B cell (primary cell): ENCODE measurements around the gene GTF2H4. TPM values are rescaled to one million over a fixed set of nuclear protein-coding genes. Genes with fewer than 3 reads are reported as not detected.

Experiments used
- ATAC-seq: fragments of 200-7000 bp; cut with Tn5 transposase; one replicate; pipeline ENCODE4 v1.10.0; 2021; ENCODE audit warnings: low read depth, mild to moderate bottlenecking, moderate number of reproducible peaks, moderate library complexity
- CTCF ChIA-PET: fragments of 350-600 bp; sonication (Branson Sonifier 250); formaldehyde crosslinking; loops from one replicate; lab custom pipeline; 2021; ENCODE audit warnings: antibody characterized with exemption, inconsistent platforms; lab: Charles Lee
- POLR2A ChIA-PET: fragments of 350-600 bp; sonication (Branson Sonifier 250); formaldehyde crosslinking; loops from one replicate; lab custom pipeline; 2021; ENCODE audit warnings: antibody characterized with exemption; lab: Charles Lee
- DNase-seq: peaks from one replicate; pipeline ENCODE4 v3.0.0; 2013
- H2AFZ ChIP-seq: 2 replicates; pipeline ENCODE4 v1.6.1; 2012; ENCODE audit warnings: mild to moderate bottlenecking, low read depth, low read length; ENCODE audit not compliant: insufficient read depth, poor library complexity, severe bottlenecking
- H3K27ac ChIP-seq, 2 donors: 1 replicate in 1 of 2; 2 replicates in 1 of 2; pipeline ENCODE4 v1.5.1; 2012 to 2013; ENCODE audit warnings: low read length in 2 of 2, mild to moderate bottlenecking in 2 of 2, moderate library complexity in 1 of 2
- H3K27me3 ChIP-seq, 4 experiments: fragments of 200-600 bp in 1 of 4; sonication (generic) in 1 of 4; replicated peaks in 1 of 4; 1 replicate in 2 of 4; 2 replicates in 2 of 4; pipeline versions ENCODE4 v1.6.1 to v1.7.0; 2013 to 2016; ENCODE audit warnings: low read length in 3 of 4, mild to moderate bottlenecking in 2 of 4, mixed read lengths in 1 of 4, moderate library complexity in 1 of 4; ENCODE audit not compliant: insufficient read depth in 4 of 4, control insufficient read depth in 3 of 4; ENCODE audit errors: control extremely low read depth in 1 of 4
- H3K36me3 ChIP-seq, 2 experiments: replicated peaks in 1 of 2; 1 replicate in 1 of 2; 2 replicates in 1 of 2; pipeline versions ENCODE4 v1.6.1 to v1.7.1; 2013; ENCODE audit warnings: low read length in 1 of 2; ENCODE audit not compliant: insufficient read depth in 2 of 2, control insufficient read depth in 1 of 2; ENCODE audit errors: control extremely low read depth in 1 of 2, extremely low read depth in 1 of 2
- H3K4me1 ChIP-seq, 2 donors: fragments of 200-600 bp in 1 of 2; sonication (generic) in 1 of 2; 1 replicate in 1 of 2; 2 replicates in 1 of 2; pipeline versions ENCODE4 v1.5.1 to v1.6.1; 2013 to 2017; ENCODE audit warnings: low read length in 2 of 2; ENCODE audit not compliant: control insufficient read depth in 2 of 2, insufficient read depth in 2 of 2
- H3K4me2 ChIP-seq: replicated peaks from 2 replicates; pipeline ENCODE3; 2012; ENCODE audit warnings: mild to moderate bottlenecking, low read depth, low read length; ENCODE audit not compliant: poor library complexity, severe bottlenecking
- H3K4me3 ChIP-seq, 5 experiments: fragments of 200-600 bp in 1 of 5; sonication (generic) in 1 of 5; 1 replicate in 3 of 5; 2 replicates in 2 of 5; pipeline versions ENCODE4 v1.5.1 to v1.7.0; 2011 to 2016; ENCODE audit warnings: low read length in 4 of 5, mild to moderate bottlenecking in 4 of 5, low read depth in 2 of 5, control low read depth in 1 of 5, moderate library complexity in 1 of 5; ENCODE audit not compliant: insufficient read depth in 1 of 5; ENCODE audit errors: control extremely low read depth in 1 of 5, extremely low read depth in 1 of 5
- H3K79me2 ChIP-seq: fragments of 200-600 bp; sonication (generic); one replicate; pipeline ENCODE4 v1.6.0; 2016; ENCODE audit warnings: low read length; ENCODE audit not compliant: control insufficient read depth, insufficient read depth
- H3K9ac ChIP-seq: fragments of 200-600 bp; sonication (generic); 2 replicates; pipeline ENCODE4 v1.6.1; 2017; ENCODE audit warnings: mild to moderate bottlenecking, low read length, moderate library complexity
- H3K9me3 ChIP-seq, 3 donors: one replicate each; pipeline versions ENCODE4 v1.6.1 to v1.7.1; 2013; ENCODE audit warnings: low read length in 2 of 3; ENCODE audit not compliant: control insufficient read depth in 2 of 3, insufficient read depth in 1 of 3; ENCODE audit errors: control extremely low read depth in 1 of 3
- H4K20me1 ChIP-seq: 2 replicates; pipeline ENCODE4 v1.6.0; 2012; ENCODE audit warnings: mild to moderate bottlenecking, low read length; ENCODE audit not compliant: insufficient read depth, control insufficient read depth, poor library complexity, severe bottlenecking
- H3K27ac Mint-ChIP-seq: one replicate; pipeline ENCODE4 v1.8.0; 2021; ENCODE audit warnings: mixed read lengths
- H3K27me3 Mint-ChIP-seq: one replicate; pipeline ENCODE4 v1.8.0; 2021; ENCODE audit warnings: mixed read lengths
- H3K4me1 Mint-ChIP-seq: one replicate; pipeline ENCODE4 v1.8.0; 2021; ENCODE audit warnings: mixed read lengths
- H3K4me3 Mint-ChIP-seq: one replicate; pipeline ENCODE4 v1.8.0; 2021; ENCODE audit warnings: mixed read lengths
- H3K9me3 Mint-ChIP-seq: one replicate; pipeline ENCODE4 v1.8.0; 2022; ENCODE audit warnings: mixed read lengths; ENCODE audit not compliant: insufficient read depth
- CTCF ChIP-seq: fragments of 200-600 bp; IDR thresholded peaks from one replicate; pipeline ENCODE4 v1.8.0; 2022; ENCODE audit warnings: antibody characterized with exemption, mild to moderate bottlenecking
- EZH2 ChIP-seq: IDR thresholded peaks from 2 replicates; pipeline ENCODE4 v1.6.1; 2012; ENCODE audit warnings: borderline replicate concordance, low read depth, mild to moderate bottlenecking, moderate library complexity, low read length; ENCODE audit not compliant: insufficient read depth, poor library complexity, severe bottlenecking
- WGBS: methylation state at CpG from one replicate; pipeline ENCODE4 v1.1.5; 2013; ENCODE audit warnings: missing lambda C conversion rate; ENCODE audit not compliant: insufficient coverage; 5-methylcytosine and 5-hydroxymethylcytosine counted together
- intact Hi-C: fragments of 100-400 bp; cut with micrococcal nuclease; formaldehyde crosslinking; loops from one replicate; pipeline ENCODE4 v1.10.0; 2022
- polyA plus RNA-seq: library from polyadenylated mRNA; depleted of rRNA; stranded (reverse); fragments of >200 nt; gene quantifications from 2 replicates; pipeline ENCODE4 v1.2.3, GENCODE V29; 2012
- total RNA-seq, 2 donors: library from RNA; stranded (reverse); fragments of 120-200 nt in 1 of 2; gene quantifications; 1 replicate in 1 of 2; 2 replicates in 1 of 2; pipeline versions ENCODE4 v1.2.3 to v1.2.4, GENCODE V29; 2013 to 2022

The GTF2H4 gene
- total and polyA plus RNA-seq, 2 donors (not counting 1 experiment from before 2014, with no cell fraction given), result 30.2 to 38.4 TPM

GRCh38 chr6:30937265-30937664 lies 29.3 kb downstream of the GTF2H4 start:
- H3K9ac ChIP-seq, result no peak overlapping the region
- Mint-ChIP-seq H3K4me1 (no peaks in the 10 kb centered on the region), H3K27me3 (peaks cover 38% of the 10 kb centered on the region), H3K4me3 (no peak overlapping the region), H3K27ac (no peak overlapping the region), H3K9me3 (no peaks in the 10 kb centered on the region)
- no peak overlapping the region for H3K4me2 ChIP-seq
- POLR2A ChIA-PET, result no interaction called here
- H3K4me3 ChIP-seq, result no peak overlapping the region
- H3K27ac ChIP-seq, result no peak overlapping the region
- WGBS, result 92% methylated on average over 5 of the region's 6 CpGs
- TF ChIP-seq CTCF, result no peak
- TF ChIP-seq EZH2, result no peak
- ATAC-seq (no peak), DNase-seq (no peak)
- H2AFZ ChIP-seq, result no peak overlapping the region
- CTCF ChIA-PET, result no interaction called here
- no peaks in the 10 kb centered on the region for H3K9me3 ChIP-seq
- H4K20me1 ChIP-seq, result no peaks in the 10 kb centered on the region
- no peaks in the 10 kb centered on the region for H3K36me3 ChIP-seq
- H3K27me3 ChIP-seq, result peaks cover 0 to 27% (median 8%) of the 10 kb centered on the region in 4 experiments
- H3K79me2 ChIP-seq, result no peaks in the 10 kb centered on the region
- H3K4me1 ChIP-seq, result no peaks in the 10 kb centered on the region
- intact Hi-C loops, result no loop called here

GRCh38 chr6:30938730-30939129 lies 30.7 kb downstream of the GTF2H4 start:
- Mint-ChIP-seq H3K4me3 (no peak overlapping the region), H3K27me3 (peaks cover 46% of the 10 kb centered on the region), H3K9me3 (no peaks in the 10 kb centered on the region), H3K4me1 (no peaks in the 10 kb centered on the region), H3K27ac (no peak overlapping the region)
- no peak overlapping the region for H3K9ac ChIP-seq
- H3K4me3 ChIP-seq, result no peak overlapping the region
- H3K9me3 ChIP-seq, result no peaks in the 10 kb centered on the region
- H3K79me2 ChIP-seq, result no peaks in the 10 kb centered on the region
- no peaks in the 10 kb centered on the region for H4K20me1 ChIP-seq
- no peak overlapping the region for H2AFZ ChIP-seq
- CTCF ChIA-PET, result no interaction called here
- DNase-seq (no peak), ATAC-seq (no peak)
- no peaks in the 10 kb centered on the region for H3K4me1 ChIP-seq
- peaks cover 0 to 42% (median 13%) of the 10 kb centered on the region in 4 experiments for H3K27me3 ChIP-seq
- no peak overlapping the region for H3K27ac ChIP-seq
- POLR2A ChIA-PET, result no interaction called here
- no peaks in the 10 kb centered on the region for H3K36me3 ChIP-seq
- intact Hi-C loops, result no loop called here
- WGBS, result 64% methylated on average over 2 of the region's 4 CpGs
- H3K4me2 ChIP-seq, result no peak overlapping the region
- TF ChIP-seq EZH2, result no peak
- no peak for TF ChIP-seq CTCF
